ENCODE measurements around the gene MAT2B.

MAT2B gene

GRCh38 chr5:163467682-163468081 is 37.7 kb upstream of the MAT2B start:
- DNase-seq (ENCODE audit: insufficient read length, low spot score): no peak
- no peak for TF ChIP-seq POLR2AphosphoS5 (IDR thresholded peaks at IDR 0.05; ENCODE audit: low read depth, low read length)
- no peak for TF ChIP-seq SPI1 (IDR thresholded peaks at IDR 0.05; ENCODE audit: low read depth, low read length)
- no peak for TF ChIP-seq PAX5 (IDR thresholded peaks at IDR 0.05; ENCODE audit: insufficient read depth, low read length, severe bottlenecking)
- no peak for TF ChIP-seq TAF1 (IDR thresholded peaks at IDR 0.05; ENCODE audit: low read depth, low read length)
- no peak for FAIRE-seq

- DNase-seq (ENCODE audit: insufficient read length, low spot score) (no peak), FAIRE-seq (no peak)
- TF ChIP-seq POLR2AphosphoS5 (IDR thresholded peaks at IDR 0.05; ENCODE audit: low read depth, low read length) (no peak), SPI1 (IDR thresholded peaks at IDR 0.05; ENCODE audit: low read depth, low read length) (no peak), POU2F2 (IDR thresholded peaks at IDR 0.05; ENCODE audit: low read depth, low read length) (no peak), TAF1 (IDR thresholded peaks at IDR 0.05; ENCODE audit: low read depth, low read length) (no peak), PAX5 (IDR thresholded peaks at IDR 0.05; ENCODE audit: insufficient read depth, low read length, severe bottlenecking) (no peak)
Measured at GRCh38 chr5:163473635-163474243, 31.7 kb upstream of the MAT2B start.

DNA sequence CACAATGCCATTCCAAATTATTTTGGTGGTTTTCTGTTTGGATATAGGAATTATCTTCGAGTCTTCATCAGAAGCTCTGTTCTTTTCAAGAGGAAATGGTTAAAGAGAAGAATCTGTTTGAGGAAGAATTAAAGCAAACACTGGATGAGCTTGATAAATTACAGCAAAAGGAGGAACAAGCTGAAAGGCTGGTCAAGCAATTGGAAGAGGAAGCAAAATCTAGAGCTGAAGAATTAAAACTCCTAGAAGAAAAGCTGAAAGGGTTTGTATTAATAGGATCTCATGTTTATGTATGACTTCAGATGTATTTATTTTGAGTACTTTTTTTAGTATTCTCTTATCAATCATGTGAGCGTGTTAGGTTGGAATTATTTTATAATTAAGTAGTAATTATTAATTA is 30.0 kb upstream of the MAT2B start:
- DNase-seq (ENCODE audit: insufficient read length, low spot score): no peak
- FAIRE-seq: no peak
- no peak for TF ChIP-seq PAX5 (IDR thresholded peaks at IDR 0.05; ENCODE audit: insufficient read depth, low read length, severe bottlenecking)
- TF ChIP-seq SPI1 (IDR thresholded peaks at IDR 0.05; ENCODE audit: low read depth, low read length): no peak
- TF ChIP-seq POU2F2 (IDR thresholded peaks at IDR 0.05; ENCODE audit: low read depth, low read length): no peak
- TF ChIP-seq POLR2AphosphoS5 (IDR thresholded peaks at IDR 0.05; ENCODE audit: low read depth, low read length): no peak
- no peak for TF ChIP-seq POLR2A (IDR thresholded peaks at IDR 0.05; ENCODE audit: low read depth, low read length)
- TF ChIP-seq TAF1 (IDR thresholded peaks at IDR 0.05; ENCODE audit: low read depth, low read length): no peak

GRCh38 chr5:163478126-163478981 is 27.1 kb upstream of the MAT2B start:
- FAIRE-seq (no peak), DNase-seq (ENCODE audit: insufficient read length, low spot score) (no peak)
- TF ChIP-seq PAX5 (IDR thresholded peaks at IDR 0.05; ENCODE audit: insufficient read depth, low read length, severe bottlenecking) (no peak), POU2F2 (IDR thresholded peaks at IDR 0.05; ENCODE audit: low read depth, low read length) (no peak), SPI1 (IDR thresholded peaks at IDR 0.05; ENCODE audit: low read depth, low read length) (no peak)

DNA sequence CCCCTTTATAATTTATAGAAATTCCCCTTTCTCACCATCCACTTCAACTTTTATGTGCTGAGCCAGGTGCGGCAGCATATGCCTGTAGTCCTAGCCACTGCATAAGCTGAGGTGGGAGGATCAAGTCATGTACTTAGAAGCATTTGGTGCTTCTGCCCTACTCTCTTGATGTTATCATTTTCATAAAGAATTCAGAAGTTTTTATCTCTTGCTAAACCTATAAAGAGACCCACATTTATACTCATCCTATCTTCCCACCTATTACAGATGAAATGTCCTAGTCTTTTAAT is 26.5 kb upstream of the MAT2B start:
- DNase-seq (ENCODE audit: insufficient read length, low spot score) (no peak), FAIRE-seq (no peak)
- no peak for TF ChIP-seq POU2F2 (IDR thresholded peaks at IDR 0.05; ENCODE audit: low read depth, low read length)
- no peak for TF ChIP-seq POLR2AphosphoS5 (IDR thresholded peaks at IDR 0.05; ENCODE audit: low read depth, low read length)
- no peak for TF ChIP-seq PAX5 (IDR thresholded peaks at IDR 0.05; ENCODE audit: insufficient read depth, low read length, severe bottlenecking)
- no peak for TF ChIP-seq SPI1 (IDR thresholded peaks at IDR 0.05; ENCODE audit: low read depth, low read length)

DNA sequence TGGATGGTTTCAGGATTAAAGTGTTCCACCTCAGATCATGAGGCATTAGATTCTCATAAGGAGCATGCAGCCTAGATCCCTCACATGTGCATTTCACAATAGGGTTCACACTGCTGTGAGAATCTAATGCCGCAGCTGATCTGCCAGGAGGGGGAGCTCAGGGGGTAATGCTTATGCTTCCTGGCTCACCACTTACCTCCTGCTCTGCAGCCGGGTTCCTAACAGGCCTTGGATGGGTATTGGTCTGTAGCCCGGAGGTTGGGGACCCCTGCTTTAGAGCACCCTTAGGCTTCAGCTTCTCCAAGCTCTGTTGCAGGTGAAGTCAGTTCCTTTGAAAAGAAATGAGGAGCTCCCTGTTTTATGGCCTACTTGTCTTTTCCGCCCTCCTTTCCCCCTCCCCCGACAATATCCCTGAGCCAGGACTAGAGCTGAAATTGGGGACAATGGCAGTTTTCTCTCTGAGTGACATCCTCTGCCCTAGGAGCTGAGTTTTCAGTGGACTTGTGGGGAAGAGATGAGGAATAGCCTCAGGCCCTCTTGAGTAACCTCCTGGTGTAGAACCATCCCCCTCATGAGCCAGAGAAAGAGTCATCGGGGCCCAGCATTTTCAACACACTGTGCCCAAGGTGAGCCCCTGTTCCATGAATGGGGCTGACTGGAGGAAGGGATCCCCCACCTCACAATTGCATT is 16.2 kb upstream of the MAT2B start:
- TF ChIP-seq POLR2AphosphoS5 (IDR thresholded peaks at IDR 0.05; ENCODE audit: low read depth, low read length) (no peak), SPI1 (IDR thresholded peaks at IDR 0.05; ENCODE audit: low read depth, low read length) (no peak), TAF1 (IDR thresholded peaks at IDR 0.05; ENCODE audit: low read depth, low read length) (no peak), PAX5 (IDR thresholded peaks at IDR 0.05; ENCODE audit: insufficient read depth, low read length, severe bottlenecking) (no peak), POLR2A (IDR thresholded peaks at IDR 0.05; ENCODE audit: low read depth, low read length) (no peak), POU2F2 (IDR thresholded peaks at IDR 0.05; ENCODE audit: low read depth, low read length) (no peak)
- FAIRE-seq (no peak), DNase-seq (ENCODE audit: insufficient read length, low spot score) (no peak)

- FAIRE-seq (no peak), DNase-seq (ENCODE audit: insufficient read length, low spot score) (no peak)
- TF ChIP-seq PAX5 (IDR thresholded peaks at IDR 0.05; ENCODE audit: insufficient read depth, low read length, severe bottlenecking): no peak
Measured at GRCh38 chr5:163489745-163490075, 15.7 kb upstream of the MAT2B start.

DNA sequence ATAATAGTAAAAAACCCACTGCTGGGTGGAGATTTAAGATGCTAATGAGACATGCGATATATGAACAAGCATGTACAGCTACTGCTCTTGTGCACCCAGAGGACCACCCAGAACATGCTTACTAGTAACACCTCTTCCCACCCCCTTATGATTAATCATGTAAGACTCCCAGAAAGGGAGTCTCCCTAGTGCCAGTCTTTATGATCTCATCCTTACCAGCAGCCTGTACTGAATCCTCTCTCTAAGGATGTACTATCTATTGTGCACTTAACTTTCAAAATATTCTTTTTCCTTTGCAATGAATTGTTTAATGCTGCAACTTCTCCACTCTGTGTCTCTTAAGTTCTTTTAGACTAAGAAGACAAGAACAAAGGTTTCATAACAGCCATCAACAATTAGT is 9.1 kb upstream of the MAT2B start:
- no peak for FAIRE-seq
- DNase-seq (ENCODE audit: insufficient read length, low spot score): no peak
- TF ChIP-seq TAF1 (IDR thresholded peaks at IDR 0.05; ENCODE audit: low read depth, low read length) (no peak), POLR2AphosphoS5 (IDR thresholded peaks at IDR 0.05; ENCODE audit: low read depth, low read length) (no peak), POU2F2 (IDR thresholded peaks at IDR 0.05; ENCODE audit: low read depth, low read length) (no peak), SPI1 (IDR thresholded peaks at IDR 0.05; ENCODE audit: low read depth, low read length) (no peak), PAX5 (IDR thresholded peaks at IDR 0.05; ENCODE audit: insufficient read depth, low read length, severe bottlenecking) (no peak), POLR2A (IDR thresholded peaks at IDR 0.05; ENCODE audit: low read depth, low read length) (no peak)

DNA sequence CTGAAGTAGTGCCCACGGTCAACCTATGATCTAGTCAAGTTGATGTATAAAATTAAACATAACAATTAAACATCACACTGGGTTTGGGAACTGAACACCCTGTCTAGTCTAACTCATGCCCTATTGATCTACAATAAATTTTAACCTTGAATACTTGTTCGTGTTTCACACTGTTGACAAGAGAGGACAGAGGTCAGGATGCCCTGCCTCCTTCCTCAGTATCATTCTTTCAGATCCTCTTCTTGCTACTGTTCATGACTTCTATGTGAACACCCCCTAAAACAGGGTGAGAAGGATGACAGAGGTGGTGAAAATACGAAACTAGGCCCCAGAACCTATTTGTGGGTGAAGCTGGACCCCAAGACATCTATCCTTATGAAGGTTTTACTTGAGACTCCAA is 8.1 kb upstream of the MAT2B start:
- FAIRE-seq (peak; percentile 48), DNase-seq (ENCODE audit: insufficient read length, low spot score) (no peak)
- no peak for TF ChIP-seq POLR2A (IDR thresholded peaks at IDR 0.05; ENCODE audit: low read depth, low read length)
- TF ChIP-seq SPI1 (IDR thresholded peaks at IDR 0.05; ENCODE audit: low read depth, low read length): peak; percentile 65
- no peak for TF ChIP-seq POU2F2 (IDR thresholded peaks at IDR 0.05; ENCODE audit: low read depth, low read length)

GRCh38 chr5:163498886-163499285 is 6.5 kb upstream of the MAT2B start:
- no peak for FAIRE-seq

More at GRCh38 chr5:163498886-163499285, 6.5 kb upstream of the MAT2B start:
- no peak for TF ChIP-seq TAF1 (IDR thresholded peaks at IDR 0.05; ENCODE audit: low read depth, low read length)
- DNase-seq (ENCODE audit: insufficient read length, low spot score): no peak
